Measurements from ENCODE around the gene C2orf81. TPM values are rescaled to one million over a fixed set of nuclear protein-coding genes. Genes with fewer than 3 reads are reported as not detected.

C2orf81 gene
- total RNA-seq, 1 donor from 2014 or later, result 7.9 TPM

- DNase-seq (ENCODE audit: low read depth, low spot score), result no peak
- no peak for TF ChIP-seq CTCF (conservative IDR thresholded peaks at IDR 0.05)
- H3K36me3 Mint-ChIP-seq (ENCODE audit: low read depth), result no peaks in the 10 kb centered on the region
- no peak overlapping the region for H3K27ac Mint-ChIP-seq (ENCODE audit: unreplicated experiment)
- no peaks in the 10 kb centered on the region for H3K9me3 Mint-ChIP-seq
- H3K4me3 Mint-ChIP-seq, result no peak overlapping the region
- no peaks in the 10 kb centered on the region for H3K27me3 Mint-ChIP-seq (ENCODE audit: low read depth)
- H3K4me1 Mint-ChIP-seq, result peaks cover 5% of the 10 kb centered on the region
These were observed 15.4 kb downstream of the C2orf81 start for GRCh38 chr2:74406035-74406434.

GRCh38 chr2:74401891-74402290 is 19.5 kb downstream of the C2orf81 start:
- Mint-ChIP-seq H3K27me3 (ENCODE audit: low read depth) (no peaks in the 10 kb centered on the region), H3K9me3 (no peaks in the 10 kb centered on the region), H3K4me3 (no peak overlapping the region), H3K36me3 (ENCODE audit: low read depth) (no peaks in the 10 kb centered on the region), H3K4me1 (no peaks in the 10 kb centered on the region), H3K27ac (ENCODE audit: unreplicated experiment) (no peak overlapping the region)
- DNase-seq (ENCODE audit: low read depth, low spot score), result no peak
- no peak for TF ChIP-seq CTCF (conservative IDR thresholded peaks at IDR 0.05)

GRCh38 chr2:74399785-74400184 is 21.6 kb downstream of the C2orf81 start:
- no peak for DNase-seq (ENCODE audit: low read depth, low spot score)
- Mint-ChIP-seq H3K27me3 (ENCODE audit: low read depth) (peaks cover 4% of the 10 kb centered on the region), H3K4me1 (no peaks in the 10 kb centered on the region), H3K9me3 (no peaks in the 10 kb centered on the region), H3K4me3 (no peak overlapping the region), H3K27ac (ENCODE audit: unreplicated experiment) (no peak overlapping the region), H3K36me3 (ENCODE audit: low read depth) (no peaks in the 10 kb centered on the region)
- peak; percentile 67 for TF ChIP-seq CTCF (conservative IDR thresholded peaks at IDR 0.05)

- Mint-ChIP-seq H3K9me3 (no peaks in the 10 kb centered on the region), H3K4me3 (no peak overlapping the region), H3K27me3 (ENCODE audit: low read depth) (peaks cover 6% of the 10 kb centered on the region), H3K36me3 (ENCODE audit: low read depth) (no peaks in the 10 kb centered on the region), H3K27ac (ENCODE audit: unreplicated experiment) (no peak overlapping the region), H3K4me1 (no peaks in the 10 kb centered on the region)
- no peak for TF ChIP-seq CTCF (conservative IDR thresholded peaks at IDR 0.05)
- DNase-seq (ENCODE audit: low read depth, low spot score), result no peak
These were observed 25.3 kb downstream of the C2orf81 start for GRCh38 chr2:74396149-74396548.

GRCh38 chr2:74393525-74393924 is 27.9 kb downstream of the C2orf81 start:
- peak overlapping the region; percentile 36 for H3K4me3 Mint-ChIP-seq
- no peaks in the 10 kb centered on the region for H3K36me3 Mint-ChIP-seq (ENCODE audit: low read depth)
- no peaks in the 10 kb centered on the region for H3K4me1 Mint-ChIP-seq
- no peak for TF ChIP-seq CTCF (conservative IDR thresholded peaks at IDR 0.05)
- no peaks in the 10 kb centered on the region for H3K9me3 Mint-ChIP-seq
- DNase-seq (ENCODE audit: low read depth, low spot score), result no peak
- no peak overlapping the region for H3K27ac Mint-ChIP-seq (ENCODE audit: unreplicated experiment)
- peaks cover 6% of the 10 kb centered on the region for H3K27me3 Mint-ChIP-seq (ENCODE audit: low read depth)

GRCh38 chr2:74392449-74392743 is 29.0 kb downstream of the C2orf81 start:
- H3K4me3 Mint-ChIP-seq, result peak overlapping the region; percentile 98
- H3K4me1 Mint-ChIP-seq, result no peaks in the 10 kb centered on the region
- TF ChIP-seq CTCF (conservative IDR thresholded peaks at IDR 0.05), result no peak
- no peaks in the 10 kb centered on the region for H3K9me3 Mint-ChIP-seq
- no peak for DNase-seq (ENCODE audit: low read depth, low spot score)
- no peak overlapping the region for H3K27ac Mint-ChIP-seq (ENCODE audit: unreplicated experiment)
- H3K36me3 Mint-ChIP-seq (ENCODE audit: low read depth), result no peaks in the 10 kb centered on the region
- H3K27me3 Mint-ChIP-seq (ENCODE audit: low read depth), result peaks cover 6% of the 10 kb centered on the region
